T-helper 2 cell treated with Interferon-gamma antibody and Interleukin-4, amounts not matched to agents 100 ng/mL and 5 ng/mL, for 36 hours (primary cell): ENCODE results near the gene ST14. TPM values are rescaled to one million over a fixed set of nuclear protein-coding genes. Genes with fewer than 3 reads are reported as not detected.

Experiments
- intact Hi-C: fragments of 100-400 bp; cut with micrococcal nuclease; formaldehyde crosslinking; loops from one replicate; pipeline ENCODE4 v1.15.1; 2023
- total RNA-seq: library from RNA; stranded (reverse); gene quantifications from 2 replicates; pipeline ENCODE4 v1.2.3, GENCODE V29; 2022

The ST14 gene
- total RNA-seq, 1 donor from 2014 or later = not detected

- intact Hi-C loops = loop anchor here (2.0 to 5.0 kb wide), 3 partner anchors 66 to 251 kb away; partner anchors contain the start of gene APLP2
Observed at GRCh38 chr11:130133716-130134115, 25.9 kb upstream of the ST14 start.

DNA sequence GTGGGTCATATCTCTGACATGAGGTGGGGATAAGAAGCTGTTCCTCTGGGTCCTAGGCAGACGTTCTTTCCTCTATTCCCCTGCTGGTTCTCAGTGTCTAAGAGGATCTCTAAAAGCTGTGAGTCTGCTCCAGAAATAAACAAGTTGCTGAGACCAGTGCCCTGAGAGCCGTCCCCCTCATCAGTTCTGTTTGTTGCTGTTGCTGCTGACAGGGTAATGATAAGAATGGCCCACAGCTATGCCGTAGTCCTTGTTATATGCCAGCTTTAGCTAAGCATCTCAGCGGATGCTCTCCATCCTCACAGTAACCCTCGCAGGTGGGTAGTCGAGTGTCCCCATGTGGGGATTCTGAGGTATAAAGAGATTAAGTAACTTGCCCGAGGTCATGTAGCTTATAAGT is 23.5 kb upstream of the ST14 start:
- intact Hi-C loops = no loop called here

- intact Hi-C loops = no loop called here
Observed at GRCh38 chr11:130137999-130138398, 21.6 kb upstream of the ST14 start.

- intact Hi-C loops = no loop called here
Observed at GRCh38 chr11:130139401-130139800, 20.2 kb upstream of the ST14 start.

- intact Hi-C loops = no loop called here
Observed at GRCh38 chr11:130141561-130142341, 17.8 kb upstream of the ST14 start.

GRCh38 chr11:130144141-130144540 is 15.4 kb upstream of the ST14 start:
- intact Hi-C loops = no loop called here

DNA sequence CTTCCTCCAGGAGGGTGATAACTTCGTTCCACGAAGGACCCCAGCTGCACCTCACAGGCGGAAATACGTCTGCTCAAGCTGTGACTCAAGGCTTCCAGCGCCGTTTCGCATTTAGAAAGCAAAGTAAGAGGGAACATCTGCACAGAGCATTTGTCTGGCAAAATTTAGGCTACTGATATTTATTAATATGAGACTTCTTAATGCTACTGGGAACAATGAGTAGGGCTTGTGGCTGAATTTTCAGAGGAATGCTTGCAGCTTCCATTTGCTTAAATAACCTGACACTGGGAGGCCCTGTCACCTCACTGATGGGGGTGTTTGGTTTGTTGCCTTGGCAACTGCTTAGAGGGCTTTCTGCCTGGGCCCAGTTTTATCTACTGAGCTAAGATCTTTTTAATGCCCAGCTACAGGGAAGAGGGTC is 14.7 kb upstream of the ST14 start:
- intact Hi-C loops = no loop called here

DNA sequence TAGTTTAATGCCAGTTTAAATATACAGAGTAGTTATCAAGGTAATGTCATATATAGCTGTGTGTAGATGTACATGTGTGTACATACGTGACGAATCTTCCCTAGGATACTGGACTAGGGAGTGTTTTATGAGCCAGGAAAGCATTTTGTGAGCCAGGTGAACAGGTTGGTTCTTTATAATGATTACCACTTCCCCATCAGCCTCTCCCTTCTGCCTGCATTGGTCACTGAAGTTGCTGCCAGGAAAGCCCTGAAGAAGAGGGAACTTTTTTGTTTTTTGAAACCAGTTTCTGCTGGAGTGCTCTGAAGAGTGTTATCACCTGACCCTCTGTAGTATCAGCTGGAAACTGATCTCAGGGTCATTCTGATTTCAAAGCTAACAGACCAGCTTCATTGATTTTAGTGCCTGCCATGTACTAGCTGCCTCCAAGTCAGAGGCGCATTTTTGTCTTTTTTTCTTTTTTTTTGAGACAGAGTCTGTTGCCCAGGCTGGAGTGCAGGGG is 14.2 kb upstream of the ST14 start:
- intact Hi-C loops = no loop called here

GRCh38 chr11:130145975-130146776 is 13.4 kb upstream of the ST14 start:
- intact Hi-C loops = no loop called here

DNA sequence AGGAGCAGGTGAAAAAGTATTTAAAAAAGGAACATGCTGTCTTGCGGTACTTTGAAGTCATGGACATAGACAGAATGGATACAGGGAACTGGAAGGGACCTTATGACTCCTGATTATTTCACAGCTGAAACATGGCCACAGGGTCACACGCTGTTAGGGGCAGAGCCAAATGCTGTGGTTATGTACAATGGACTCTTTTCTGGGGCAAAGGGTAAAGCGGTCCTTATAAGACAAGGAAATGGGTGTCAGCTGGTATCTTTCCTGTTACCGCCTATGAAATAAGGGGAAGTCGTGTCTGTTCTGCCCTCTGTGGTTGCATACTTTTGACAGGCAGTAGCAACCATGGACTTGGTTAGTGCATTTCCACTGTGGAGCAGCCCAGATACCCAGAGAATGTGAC is 12.8 kb upstream of the ST14 start:
- intact Hi-C loops = no loop called here

- intact Hi-C loops = no loop called here
Observed at GRCh38 chr11:130148796-130149326, 10.7 kb upstream of the ST14 start.

DNA sequence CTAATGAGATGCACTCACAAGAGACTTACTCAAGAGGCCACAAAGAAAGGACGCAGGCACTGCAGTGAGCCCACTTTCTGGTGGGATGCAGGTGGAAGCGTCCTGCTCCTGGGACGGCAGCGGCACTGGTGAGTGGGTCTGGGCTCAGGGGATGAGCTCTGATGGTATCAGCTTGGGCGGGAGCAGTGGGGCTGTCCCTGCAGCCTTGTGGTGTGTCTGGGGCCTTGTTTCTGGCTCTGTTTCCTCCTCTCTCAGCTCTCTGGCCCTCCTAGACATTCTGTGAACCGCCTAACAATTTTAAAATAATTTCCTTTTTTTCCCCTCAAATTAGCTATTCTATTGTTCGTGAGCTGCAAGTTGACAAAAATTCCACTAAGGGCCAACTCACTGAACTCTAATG is 8.8 kb upstream of the ST14 start:
- intact Hi-C loops = no loop called here

DNA sequence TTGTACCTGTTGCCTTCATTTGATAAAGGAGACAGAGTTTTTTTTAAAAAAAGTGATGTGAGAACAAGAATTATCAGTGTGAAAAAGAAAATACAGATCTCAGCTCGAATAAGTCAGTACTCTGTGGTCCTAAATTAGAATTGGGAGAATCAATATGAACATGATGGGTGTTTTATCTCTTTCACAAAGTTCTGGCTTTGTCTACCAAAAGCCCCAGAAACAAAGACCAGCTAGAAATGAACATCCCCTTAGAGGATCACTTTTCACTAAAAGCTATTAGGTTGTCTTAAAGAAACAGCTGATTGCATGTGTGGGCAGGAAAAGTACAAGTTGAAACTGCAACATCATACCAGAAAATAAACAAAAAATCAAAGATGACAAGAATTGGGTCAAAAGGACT is 8.4 kb upstream of the ST14 start:
- intact Hi-C loops = no loop called here

- intact Hi-C loops = no loop called here
Observed at GRCh38 chr11:130156108-130157022, 3.2 kb upstream of the ST14 start.

GRCh38 chr11:130157101-130157500 is 2.5 kb upstream of the ST14 start:
- intact Hi-C loops = no loop called here

- intact Hi-C loops = no loop called here
Observed at GRCh38 chr11:130157840-130158239, 1.7 kb upstream of the ST14 start.

DNA sequence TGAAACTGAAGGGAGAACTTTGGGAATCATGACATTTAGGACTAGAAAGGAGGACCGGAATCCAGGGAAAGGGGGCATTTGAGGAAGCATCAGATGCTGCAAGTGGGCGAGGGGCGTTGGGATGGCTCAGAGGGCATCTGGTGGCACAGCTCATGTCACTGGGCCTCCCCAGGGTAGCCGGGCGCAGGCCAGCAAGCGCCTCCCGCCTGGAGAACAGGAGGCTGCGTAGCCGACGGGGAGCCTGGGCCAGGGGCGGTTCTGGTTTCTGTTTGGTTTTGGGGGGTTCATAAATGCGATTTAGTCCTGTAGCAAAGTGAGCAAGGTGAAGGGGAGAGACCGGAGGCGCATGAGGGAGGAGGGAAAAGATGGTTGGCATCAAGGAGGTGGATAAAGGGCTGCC is 443 bp upstream of the ST14 start:
- intact Hi-C loops = no loop called here

DNA sequence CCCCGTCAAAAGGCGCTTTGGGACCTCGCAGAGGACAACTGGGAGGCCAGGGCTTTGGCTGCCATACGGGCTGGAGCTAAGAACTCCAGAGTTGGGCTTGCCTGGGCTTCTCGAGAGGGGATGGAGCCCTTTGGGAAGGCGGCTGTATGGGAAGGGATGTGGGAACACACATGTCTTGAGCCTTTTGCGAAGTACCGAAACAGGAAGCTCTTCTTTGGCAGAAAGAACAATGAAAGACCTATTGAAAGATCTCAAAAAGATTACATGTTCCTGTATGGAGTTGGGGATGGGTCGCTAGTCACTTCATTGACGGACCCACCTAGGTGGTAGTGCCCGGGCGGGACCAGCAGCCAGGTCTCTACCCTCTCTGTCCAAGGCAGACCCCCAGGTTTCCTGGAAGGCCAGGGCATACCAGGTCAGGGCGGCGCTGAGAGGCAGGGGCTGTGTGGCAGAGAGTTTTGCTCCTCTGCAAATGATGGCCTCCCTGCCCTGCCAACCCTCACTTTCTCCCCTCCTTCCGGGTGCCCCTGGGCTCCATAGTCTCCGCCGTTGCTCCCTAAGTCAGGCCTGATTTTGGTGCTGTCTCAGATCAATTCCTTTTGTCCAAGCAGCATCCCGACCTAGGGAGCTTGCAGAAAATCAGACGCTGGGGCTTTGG is 1.0 kb downstream of the ST14 start:
- intact Hi-C loops = no loop called here

GRCh38 chr11:130161441-130162145 is 2.0 kb downstream of the ST14 start:
- intact Hi-C loops = no loop called here

DNA sequence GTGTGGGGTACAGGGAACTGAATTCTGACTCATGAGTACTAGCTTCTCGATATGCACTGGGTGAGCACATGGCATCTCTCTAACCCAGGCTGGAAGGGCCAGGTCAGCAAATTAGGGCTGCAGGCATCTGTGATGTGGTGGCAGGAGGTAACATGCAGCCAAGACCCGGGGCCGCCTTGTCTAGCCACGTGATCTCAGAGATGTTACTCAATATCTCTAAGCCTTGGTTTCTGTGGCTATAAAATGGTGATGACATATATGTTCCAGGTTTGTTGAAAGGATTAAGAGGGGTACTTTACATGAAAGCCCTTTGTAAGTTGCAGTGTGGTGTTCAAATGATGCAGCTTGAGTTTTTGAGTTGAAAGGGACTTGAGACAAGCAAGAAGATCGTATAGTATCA is 3.2 kb downstream of the ST14 start:
- intact Hi-C loops = no loop called here
